ENCODE results near the gene NFYC. TPM values are rescaled to one million over a fixed set of nuclear protein-coding genes. Genes with fewer than 3 reads are reported as not detected.

Gene NFYC
- total RNA-seq, 1 experiment from 2014 or later, result 46.5 TPM

- TF ChIP-seq PRDM15 (CRISPR knock-in tag; IDR thresholded peaks at IDR 0.05) (no peak), IRF1 (CRISPR knock-in tag; IDR thresholded peaks at IDR 0.05) (no peak), ZNF263 (CRISPR knock-in tag; IDR thresholded peaks at IDR 0.05; ENCODE audit: low read depth) (no peak), CBFB (CRISPR knock-in tag; IDR thresholded peaks at IDR 0.05; ENCODE audit: low read depth) (no peak), KAT7 (CRISPR knock-in tag; IDR thresholded peaks at IDR 0.05; ENCODE audit: borderline replicate concordance) (no peak), E2F1 (CRISPR knock-in tag; IDR thresholded peaks at IDR 0.05) (no peak), PREB (CRISPR knock-in tag; IDR thresholded peaks at IDR 0.05; ENCODE audit: borderline replicate concordance) (no peak)
These were observed 60.3 kb downstream of the NFYC start (continued) for GRCh38 chr1:40751802-40752201.

- POLR2A ChIA-PET, result interaction anchor here (0.6 kb wide), 2 partner anchors 124 to 179 kb away, joined by 3 to 4 read pairs; no protein-coding TSS in a partner anchor
- Mint-ChIP-seq H3K4me3 (no peak overlapping the region), H3K27ac (no peak overlapping the region), H3K36me3 (peaks cover 80% of the 10 kb centered on the region), H3K4me1 (no peaks in the 10 kb centered on the region), H3K9me3 (no peaks in the 10 kb centered on the region), H3K27me3 (ENCODE audit: low read depth) (no peaks in the 10 kb centered on the region)
- CTCF ChIA-PET, result interaction anchor here (1.2 to 2.3 kb wide), 2 partner anchors 21 to 123 kb away, joined by 4 to 8 read pairs; no protein-coding TSS in a partner anchor
- ATAC-seq, result no peak
- TF ChIP-seq IRF2 (CRISPR knock-in tag; IDR thresholded peaks at IDR 0.05; ENCODE audit: borderline replicate concordance, low read depth) (no peak), IRF1 (CRISPR knock-in tag; IDR thresholded peaks at IDR 0.05) (no peak), ZSCAN18 (CRISPR knock-in tag; IDR thresholded peaks at IDR 0.05) (no peak), FOXJ3 (CRISPR knock-in tag; IDR thresholded peaks at IDR 0.05; ENCODE audit: borderline replicate concordance) (no peak)
- no peak for DNase-seq (ENCODE audit: low spot score)
These were observed 61.8 kb downstream of the NFYC start for GRCh38 chr1:40753142-40753882.

- no peak for DNase-seq (ENCODE audit: low spot score)
- no peaks in the 10 kb centered on the region for H3K27me3 Mint-ChIP-seq (ENCODE audit: low read depth)
- POLR2A ChIA-PET, result interaction anchor here (0.6 kb wide), 1 partner anchor 180 kb away, joined by 4 read pairs; no protein-coding TSS in a partner anchor
- H3K9me3 Mint-ChIP-seq, result no peaks in the 10 kb centered on the region
- no peak overlapping the region for H3K27ac Mint-ChIP-seq
- H3K4me1 Mint-ChIP-seq, result no peaks in the 10 kb centered on the region
- ATAC-seq, result no peak
- CTCF ChIA-PET, result interaction anchor here (2.3 kb wide), 1 partner anchor 20 kb away, joined by 8 read pairs; no protein-coding TSS in a partner anchor
- H3K4me3 Mint-ChIP-seq, result no peak overlapping the region
- H3K36me3 Mint-ChIP-seq, result peaks cover 77% of the 10 kb centered on the region
- TF ChIP-seq USF2 (CRISPR knock-in tag; IDR thresholded peaks at IDR 0.05) (no peak), ARID4B (CRISPR knock-in tag; IDR thresholded peaks at IDR 0.05; ENCODE audit: borderline replicate concordance) (no peak)
These were observed 62.7 kb downstream of the NFYC start for GRCh38 chr1:40754201-40754600.
